GM23338 (cell line): ENCODE results near the gene CALR3. TPM values are rescaled to one million over a fixed set of nuclear protein-coding genes. Genes with fewer than 3 reads are reported as not detected.
A peak's percentile ranks its signal among the peaks of the same experiment; 100 is the strongest.

Experiments used
- ATAC-seq: fragments of 200-7000 bp; cut with Tn5 transposase; 3 replicates; pipeline ENCODE4 v1.9.1; 2020
- DNase-seq: peaks from one replicate; pipeline ENCODE4 v3.0.0-alpha.2; 2015; ENCODE audit warnings: low spot score
- H2AFZ ChIP-seq: fragments of 200-600 bp; sonication (generic); 2 replicates; pipeline ENCODE4 v1.8.0; 2016; ENCODE audit warnings: antibody characterized with exemption, mild to moderate bottlenecking, moderate library complexity
- H3F3A ChIP-seq: fragments of 200-600 bp; sonication (generic); replicated peaks from 2 replicates; pipeline ENCODE4 v1.8.0; 2017; ENCODE audit warnings: antibody characterized with exemption, mixed run types, low read depth
- H3K27ac ChIP-seq: fragments of 200-600 bp; sonication (generic); 2 replicates; pipeline ENCODE4 v1.6.1; 2016; ENCODE audit warnings: low read depth
- H3K27me3 ChIP-seq: fragments of 200-600 bp; sonication (generic); 2 replicates; pipeline ENCODE4 v1.8.0; 2016; ENCODE audit warnings: mild to moderate bottlenecking, mixed run types, moderate library complexity; ENCODE audit not compliant: insufficient read depth
- H3K36me3 ChIP-seq: fragments of 200-600 bp; sonication (generic); 2 replicates; pipeline ENCODE4 v1.8.0; 2016; ENCODE audit warnings: mild to moderate bottlenecking; ENCODE audit not compliant: insufficient read depth
- H3K4me1 ChIP-seq: fragments of 200-600 bp; sonication (generic); 2 replicates; pipeline ENCODE4 v1.8.0; 2016; ENCODE audit warnings: mild to moderate bottlenecking, moderate library complexity; ENCODE audit not compliant: insufficient read depth
- H3K4me2 ChIP-seq: fragments of 200-600 bp; sonication (generic); 2 replicates; pipeline ENCODE4 v1.7.1; 2017; ENCODE audit warnings: mixed run types
- H3K4me3 ChIP-seq: fragments of 200-600 bp; sonication (generic); 2 replicates; pipeline ENCODE4 v1.6.1; 2016; ENCODE audit warnings: mixed run types
- H3K79me2 ChIP-seq: fragments of 200-600 bp; sonication (generic); replicated peaks from 2 replicates; pipeline ENCODE4 v1.8.0; 2017; ENCODE audit warnings: mild to moderate bottlenecking; ENCODE audit not compliant: insufficient read depth
- H3K9me2 ChIP-seq: fragments of 200-600 bp; sonication (generic); 2 replicates; pipeline ENCODE4 v1.8.0; 2017; ENCODE audit not compliant: insufficient read depth
- H4K20me1 ChIP-seq: fragments of 200-600 bp; sonication (generic); replicated peaks from 2 replicates; pipeline ENCODE4 v1.8.0; 2017; ENCODE audit warnings: mild to moderate bottlenecking; ENCODE audit not compliant: insufficient read depth
- H3K27ac Mint-ChIP-seq: 2 replicates; pipeline ENCODE4 v1.8.0; 2020; ENCODE audit warnings: inconsistent platforms, mild to moderate bottlenecking, moderate library complexity, mixed read lengths
- H3K27me3 Mint-ChIP-seq: 3 replicates; pipeline ENCODE4 v1.8.0; 2022; ENCODE audit warnings: low read depth, mild to moderate bottlenecking, moderate library complexity, mixed read lengths, inconsistent platforms; ENCODE audit not compliant: insufficient read depth, poor library complexity
- H3K36me3 Mint-ChIP-seq: 3 replicates; pipeline ENCODE4 v1.8.0; 2021; ENCODE audit warnings: low read depth, mild to moderate bottlenecking, inconsistent platforms, moderate library complexity, mixed read lengths
- H3K4me1 Mint-ChIP-seq: 3 replicates; pipeline ENCODE4 v1.8.0; 2020; ENCODE audit warnings: mild to moderate bottlenecking, inconsistent platforms, mixed read lengths
- H3K4me3 Mint-ChIP-seq: 3 replicates; pipeline ENCODE4 v1.8.0; 2021; ENCODE audit warnings: moderate library complexity, mild to moderate bottlenecking, inconsistent platforms, mixed read lengths
- H3K9me3 Mint-ChIP-seq: 3 replicates; pipeline ENCODE4 v1.8.0; 2020; ENCODE audit warnings: moderate library complexity, mild to moderate bottlenecking, inconsistent platforms, mixed read lengths
- CREB1 ChIP-seq: fragments of 250-450 bp; sonication (Bioruptor Pico); IDR thresholded peaks from 2 replicates; pipeline ENCODE4 v1.5.0; 2020; ENCODE audit warnings: low read depth, mild to moderate bottlenecking, moderate library complexity
- CTCF ChIP-seq, 2 experiments: fragments of 200-600 bp in 1 of 2; sonication (generic) in 1 of 2; conservative IDR thresholded peaks; 2 replicates each; pipeline versions ENCODE4 v1.5.1 to v1.6.1; 2016 to 2017; ENCODE audit warnings: antibody characterized with exemption in 2 of 2, low read depth in 2 of 2, mild to moderate bottlenecking in 2 of 2, moderate library complexity in 1 of 2
- EZH2 ChIP-seq: fragments of 200-600 bp; sonication (generic); IDR thresholded peaks from one replicate; pipeline ENCODE4 v1.8.0; 2017; ENCODE audit warnings: antibody characterized with exemption, mild to moderate bottlenecking, low read depth; ENCODE audit not compliant: unreplicated experiment
- EZH2phosphoT487 ChIP-seq: fragments of 200-600 bp; sonication (generic); IDR thresholded peaks from one replicate; pipeline ENCODE4 v1.8.1; 2018; ENCODE audit warnings: antibody characterized with exemption; ENCODE audit not compliant: unreplicated experiment
- JUNB ChIP-seq: IDR thresholded peaks from one replicate; pipeline ENCODE4 v1.6.1; 2016; ENCODE audit warnings: antibody characterized with exemption; ENCODE audit not compliant: unreplicated experiment
- NANOG ChIP-seq: IDR thresholded peaks from 2 replicates; pipeline ENCODE4 v1.6.1; 2016; ENCODE audit warnings: antibody characterized with exemption, borderline replicate concordance
- POLR2AphosphoS5 ChIP-seq: IDR thresholded peaks from 2 replicates; pipeline ENCODE4 v1.6.1; 2016; ENCODE audit warnings: antibody characterized with exemption, low read depth
- REST ChIP-seq: IDR thresholded peaks from one replicate; pipeline ENCODE4 v1.6.1; 2018; ENCODE audit warnings: antibody characterized with exemption; ENCODE audit not compliant: unreplicated experiment
- STAT1 ChIP-seq: IDR thresholded peaks from one replicate; pipeline ENCODE4 v1.6.1; 2016; ENCODE audit warnings: antibody characterized with exemption; ENCODE audit not compliant: unreplicated experiment
- ZNF462 ChIP-seq: fragments of 250-450 bp; sonication (Bioruptor Pico); IDR thresholded peaks from 2 replicates; pipeline ENCODE4 v1.5.0; 2020; ENCODE audit warnings: mild to moderate bottlenecking, moderate library complexity
- polyA plus RNA-seq: library from polyadenylated mRNA; unstranded; fragments of >200 nt; fragmentation: Nextera tagmentation; extraction: Ambion mirVana; gene quantifications from 2 replicates; pipeline ENCODE4 v1.2.1, GENCODE V29; 2016
- total RNA-seq: library from RNA; depleted of rRNA; stranded (reverse); fragments of >200 nt; shearing (Covaris generic); gene quantifications from 2 replicates; pipeline ENCODE4 v1.2.3, GENCODE V29; 2014

The CALR3 gene
- total and polyA plus RNA-seq, 2 experiments from 2014 or later = 0.42 to 0.66 TPM

- H3K9me2 ChIP-seq = no peaks in the 10 kb centered on the region
- H3K36me3 ChIP-seq = peaks cover 28% of the 10 kb centered on the region
- no peaks in the 10 kb centered on the region for H3K4me1 Mint-ChIP-seq
- no peak overlapping the region for H3K4me3 ChIP-seq
- peaks cover 12% of the 10 kb centered on the region for H4K20me1 ChIP-seq
- H3K27me3 Mint-ChIP-seq = peaks cover 11% of the 10 kb centered on the region
- H3K27ac Mint-ChIP-seq = no peak overlapping the region
- H3K27me3 ChIP-seq = no peaks in the 10 kb centered on the region
- H3K4me2 ChIP-seq = no peak overlapping the region
- peaks cover 64% of the 10 kb centered on the region for H3K36me3 Mint-ChIP-seq
- DNase-seq = peak; percentile 51
- no peak overlapping the region for H2AFZ ChIP-seq
- H3K4me1 ChIP-seq = no peaks in the 10 kb centered on the region
- no peak overlapping the region for H3K4me3 Mint-ChIP-seq
- H3F3A ChIP-seq = peaks cover 20% of the 10 kb centered on the region
- no peak for TF ChIP-seq EZH2
- TF ChIP-seq CTCF (conservative IDR thresholded peaks at IDR 0.05; ENCODE audit: low read depth in 2 of 2) = peak; percentile 35 to 50; a peak in 3 of 4 replicates
- peak; percentile 11; the same call in 1 of the 3 replicates for ATAC-seq
- no peaks in the 10 kb centered on the region for H3K79me2 ChIP-seq
- H3K9me3 Mint-ChIP-seq = no peaks in the 10 kb centered on the region; the same call in 2 of the 3 replicates
- H3K27ac ChIP-seq = peak overlapping the region; percentile 66; the same call in 1 of the 2 replicates
Measured at GRCh38 chr19:16518483-16519229, 22.7 kb upstream of the CALR3 start.

- H3F3A ChIP-seq = peaks cover 20% of the 10 kb centered on the region
- H3K4me3 Mint-ChIP-seq = no peak overlapping the region
- peak overlapping the region; percentile 66; the same call in 1 of the 2 replicates for H3K27ac ChIP-seq
- peaks cover 58% of the 10 kb centered on the region for H3K36me3 Mint-ChIP-seq
- H3K4me2 ChIP-seq = no peak overlapping the region
- no peaks in the 10 kb centered on the region for H3K27me3 ChIP-seq
- H3K4me1 Mint-ChIP-seq = no peaks in the 10 kb centered on the region
- H3K27ac Mint-ChIP-seq = no peak overlapping the region
- no peak for ATAC-seq
- peaks cover 12% of the 10 kb centered on the region for H4K20me1 ChIP-seq
- no peak overlapping the region for H2AFZ ChIP-seq
- H3K27me3 Mint-ChIP-seq = peaks cover 11% of the 10 kb centered on the region
- no peaks in the 10 kb centered on the region for H3K4me1 ChIP-seq
- H3K79me2 ChIP-seq = no peaks in the 10 kb centered on the region
- H3K36me3 ChIP-seq = peaks cover 23% of the 10 kb centered on the region
- no peaks in the 10 kb centered on the region; the same call in 2 of the 3 replicates for H3K9me3 Mint-ChIP-seq
- DNase-seq = no peak
- no peak overlapping the region for H3K4me3 ChIP-seq
- no peaks in the 10 kb centered on the region for H3K9me2 ChIP-seq
- TF ChIP-seq STAT1 (no peak), NANOG (no peak), CREB1 (CRISPR knock-in tag) (no peak), POLR2AphosphoS5 (no peak), ZNF462 (CRISPR knock-in tag) (no peak), JUNB (no peak), EZH2phosphoT487 (no peak), REST (no peak)
Measured at GRCh38 chr19:16518061-16518460, 22.1 kb upstream of the CALR3 start.
